Gastrocnemius medialis (tissue), 4 donors: ENCODE measurements around the gene CYP51A1. TPM values are rescaled to one million over a fixed set of nuclear protein-coding genes. Genes with fewer than 3 reads are reported as not detected.
"Not testable (repeated sequence)": the region's sequence is repeated elsewhere in the genome, so short reads cannot be mapped to it uniquely, and the experiment has no call there.

Experiments
- ATAC-seq, 2 donors: fragments of 150-250 bp; one replicate each; pipeline ENCODE4 v1.9.1; 2016
- DNase-seq, 2 donors: peaks; one replicate each; pipeline ENCODE4 v3.0.0-alpha.2; 2019
- H3K27ac ChIP-seq, 4 donors: fragments of 200-600 bp; sonication (generic); 1 replicate in 1 of 4; 2 replicates in 3 of 4; pipeline ENCODE4 v1.5.1; 2016 to 2018; ENCODE audit warnings: mild to moderate bottlenecking in 2 of 4, moderate library complexity in 1 of 4
- H3K27me3 ChIP-seq, 3 donors: fragments of 200-600 bp; sonication (generic) in 2 of 3; 1 replicate in 1 of 3; 2 replicates in 2 of 3; pipeline versions ENCODE4 v1.5.1 to v1.6.0; 2016 to 2019; ENCODE audit warnings: mild to moderate bottlenecking in 1 of 3, moderate library complexity in 1 of 3
- H3K36me3 ChIP-seq, 2 donors: fragments of 200-600 bp; sonication (generic) in 1 of 2; one replicate each; pipeline ENCODE4 v1.5.1; 2017 to 2018
- H3K4me1 ChIP-seq, 2 donors: fragments of 200-600 bp; sonication (generic) in 1 of 2; one replicate each; pipeline ENCODE4 v1.5.1; 2016 to 2017; ENCODE audit warnings: mild to moderate bottlenecking in 2 of 2
- H3K4me3 ChIP-seq, 4 donors: fragments of 200-600 bp; sonication (generic) in 3 of 4; 1 replicate in 1 of 4; 2 replicates in 3 of 4; pipeline ENCODE4 v1.5.1; 2016 to 2019; ENCODE audit warnings: mild to moderate bottlenecking in 2 of 4
- H3K9me3 ChIP-seq, 3 donors: fragments of 200-600 bp; sonication (generic) in 2 of 3; 1 replicate in 1 of 3; 2 replicates in 2 of 3; pipeline ENCODE4 v1.5.1; 2016 to 2019
- CTCF ChIP-seq, 5 experiments: fragments of 450-650 bp in 3 of 5; fragments of 200-600 bp in 2 of 5; sonication (generic) in 2 of 5; IDR thresholded peaks in 4 of 5; conservative IDR thresholded peaks in 1 of 5; 1 replicate in 4 of 5; 2 replicates in 1 of 5; pipeline ENCODE4 v1.5.1; 2016 to 2019; ENCODE audit warnings: antibody characterized with exemption in 5 of 5, mild to moderate bottlenecking in 3 of 5, moderate library complexity in 3 of 5
- POLR2A ChIP-seq, 2 donors: fragments of 450-650 bp; IDR thresholded peaks; one replicate each; pipeline ENCODE4 v1.6.1; 2017; ENCODE audit warnings: antibody characterized with exemption in 2 of 2, mild to moderate bottlenecking in 2 of 2, moderate library complexity in 2 of 2
- in situ Hi-C, 4 donors: fragments of 200-750 bp; cut with MboI; loops; one replicate each; pipeline versions ENCODE4 v1.15.0 to v1.8.0; 2017; ENCODE audit warnings: low sequenced_read_pairs in 4 of 4
- intact Hi-C: fragments of 100-400 bp; cut with DNase I; formaldehyde crosslinking; loops from one replicate; pipeline ENCODE4 v1.15.1; 2023; ENCODE audit warnings: low total_unique reads
- total RNA-seq, 4 donors: library from RNA; depleted of rRNA; stranded (reverse); fragments of >200 nt; gene quantifications; one replicate each; pipeline versions ENCODE4 v1.1.0 to v1.2.3, GENCODE V29; 2016

Gene CYP51A1
- total RNA-seq, 4 donors from 2014 or later = 4.7 to 13.3 (median 9.7) TPM

GRCh38 chr7:92110857-92111256 lies 23.4 kb downstream of the CYP51A1 start:
- Histone ChIP-seq H3K4me3 (no peak overlapping the region), H3K4me1 (no peaks in the 10 kb centered on the region), H3K27me3 (no peaks in the 10 kb centered on the region), H3K9me3 (no peaks in the 10 kb centered on the region), H3K27ac (no peak overlapping the region), H3K36me3 (peaks cover 0 to 33% of the 10 kb centered on the region in 2 donors)
- intact Hi-C loops (no loop called here), in situ Hi-C loops (no loop called here)
- ATAC-seq (no peak), DNase-seq (no peak)
- no peak for TF ChIP-seq POLR2A (IDR thresholded peaks at IDR 0.05)
- TF ChIP-seq CTCF (IDR thresholded peaks at IDR 0.05 in 4 of 5, conservative IDR thresholded peaks at IDR 0.05 in 1 of 5) = no peak

- in situ Hi-C loops = no loop called here
- no peak for DNase-seq
- no peak for ATAC-seq
- TF ChIP-seq CTCF (IDR thresholded peaks at IDR 0.05 in 4 of 5, conservative IDR thresholded peaks at IDR 0.05 in 1 of 5) = no peak
- TF ChIP-seq POLR2A (IDR thresholded peaks at IDR 0.05) = no peak
- intact Hi-C loops = no loop called here
- Histone ChIP-seq H3K4me3 (no peak overlapping the region), H3K9me3 (no peaks in the 10 kb centered on the region), H3K27me3 (no peaks in the 10 kb centered on the region), H3K27ac (no peak overlapping the region), H3K4me1 (no peaks in the 10 kb centered on the region), H3K36me3 (peaks cover 0 to 51% of the 10 kb centered on the region in 2 donors)
These were observed 25.5 kb downstream of the CYP51A1 start for GRCh38 chr7:92108821-92109220.

- H3K27me3 ChIP-seq, in situ Hi-C loops, H3K27ac ChIP-seq, H3K9me3 ChIP-seq, intact Hi-C loops, ATAC-seq, H3K4me1 ChIP-seq, DNase-seq, H3K4me3 ChIP-seq: not testable (repeated sequence)
- H3K36me3 ChIP-seq = peaks cover 9 to 94% of the 10 kb centered on the region in 2 donors
These were observed 31.4 kb downstream of the CYP51A1 start for GRCh38 chr7:92102862-92103261.

- DNase-seq = no peak
- intact Hi-C loops = no loop called here
- H3K36me3 ChIP-seq = peaks cover 9 to 95% of the 10 kb centered on the region in 2 donors
- no peak overlapping the region for H3K27ac ChIP-seq
- H3K4me3 ChIP-seq = no peak overlapping the region
- in situ Hi-C loops = no loop called here
- no peaks in the 10 kb centered on the region for H3K27me3 ChIP-seq
- H3K9me3 ChIP-seq = no peaks in the 10 kb centered on the region
- H3K4me1 ChIP-seq = no peaks in the 10 kb centered on the region
- ATAC-seq = no peak
- TF ChIP-seq POLR2A (IDR thresholded peaks at IDR 0.05) (no peak), CTCF (IDR thresholded peaks at IDR 0.05 in 4 of 5, conservative IDR thresholded peaks at IDR 0.05 in 1 of 5) (no peak)
These were observed 33.7 kb downstream of the CYP51A1 start for GRCh38 chr7:92100534-92100933.

GRCh38 chr7:92095380-92095779 lies 38.9 kb downstream of the CYP51A1 start:
- Histone ChIP-seq H3K27me3 (no peaks in the 10 kb centered on the region), H3K9me3 (no peaks in the 10 kb centered on the region), H3K4me1 (no peaks in the 10 kb centered on the region), H3K4me3 (no peak overlapping the region), H3K36me3 (peaks cover 7 to 90% of the 10 kb centered on the region in 2 donors), H3K27ac (no peak overlapping the region)
- no peak for DNase-seq
- in situ Hi-C loops (no loop called here), intact Hi-C loops (loop anchor here (10.0 kb wide), 1 partner anchor 119 kb away; no protein-coding TSS in a partner anchor)
- ATAC-seq = no peak
- TF ChIP-seq POLR2A (IDR thresholded peaks at IDR 0.05) (no peak), CTCF (IDR thresholded peaks at IDR 0.05 in 4 of 5, conservative IDR thresholded peaks at IDR 0.05 in 1 of 5) (no peak)
